Left kidney (tissue), 2 donors: ENCODE measurements around the gene RPS6KL1. TPM values are rescaled to one million over a fixed set of nuclear protein-coding genes. Genes with fewer than 3 reads are reported as not detected.

Source experiments
- DNase-seq: peaks from one replicate; pipeline ENCODE4 v3.0.0-alpha.2; 2013
- polyA plus RNA-seq: library from polyadenylated mRNA; unstranded; fragments of 120-200 nt; gene quantifications from one replicate; pipeline ENCODE4 v1.2.1, GENCODE V29; 2013; ENCODE audit not compliant: insufficient read length

The RPS6KL1 gene
- polyA plus RNA-seq, 1 donor = 0.91 TPM

DNA sequence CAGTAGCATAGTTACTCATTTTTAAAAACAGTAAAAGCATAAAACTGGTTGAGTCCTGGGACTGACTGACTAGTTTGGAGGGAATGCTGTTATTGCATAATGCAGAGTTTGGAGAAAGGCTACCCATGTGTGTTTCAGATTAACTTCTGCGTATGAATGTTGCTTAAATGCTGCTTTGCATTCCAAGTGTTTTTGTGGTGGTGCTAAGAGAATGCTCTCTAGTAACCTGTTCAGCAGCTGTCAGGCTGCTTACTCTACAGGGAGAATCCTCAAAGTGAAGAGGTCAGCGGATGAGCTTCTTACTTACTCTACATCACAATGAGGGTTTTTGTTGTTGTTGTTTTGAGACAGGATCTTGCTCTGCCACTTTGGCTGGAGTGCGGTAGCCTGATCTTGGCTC, 37.1 kb downstream of the RPS6KL1 start:
- DNase-seq = no peak

DNA sequence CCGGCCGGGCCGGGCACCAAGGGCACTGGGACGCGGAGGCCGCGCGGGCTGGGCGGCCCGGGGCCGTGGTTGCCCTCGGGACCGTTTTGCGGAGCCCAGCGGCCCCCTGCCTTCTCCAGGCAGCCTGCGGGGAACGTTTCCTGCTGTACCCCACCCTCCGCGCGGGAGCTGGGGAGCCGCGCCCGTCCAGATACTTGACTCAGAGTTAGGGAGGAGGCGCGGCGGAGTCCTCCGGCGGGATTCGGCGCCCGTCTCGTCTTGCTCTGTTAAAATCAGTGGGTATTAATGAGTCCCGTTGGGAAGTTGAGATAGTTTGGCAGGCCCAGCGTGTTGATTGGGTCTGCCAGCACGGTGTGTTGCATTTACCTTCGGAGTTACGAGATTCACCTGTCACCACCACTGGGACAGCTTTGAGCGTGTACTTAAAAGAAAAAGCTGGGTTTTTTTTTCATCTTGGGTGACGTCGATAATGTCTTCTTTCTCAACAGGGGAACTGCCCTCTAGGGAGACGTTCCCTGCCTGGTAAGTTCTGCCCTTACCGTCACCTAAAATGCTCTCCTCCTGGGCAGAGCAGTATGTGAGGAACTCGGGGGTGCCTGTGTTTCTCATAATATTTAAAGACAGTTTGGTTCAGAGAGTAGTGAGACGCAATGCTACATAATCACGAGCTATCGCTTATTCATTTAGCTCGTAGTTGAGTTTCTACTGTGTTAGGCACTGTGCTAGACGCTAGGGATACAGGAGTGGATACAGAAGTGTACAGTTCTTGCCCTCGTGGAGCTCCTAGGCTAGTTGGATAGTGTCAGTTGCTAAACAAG, 40.7 kb downstream of the RPS6KL1 start:
- DNase-seq = peak; percentile 29

DNA sequence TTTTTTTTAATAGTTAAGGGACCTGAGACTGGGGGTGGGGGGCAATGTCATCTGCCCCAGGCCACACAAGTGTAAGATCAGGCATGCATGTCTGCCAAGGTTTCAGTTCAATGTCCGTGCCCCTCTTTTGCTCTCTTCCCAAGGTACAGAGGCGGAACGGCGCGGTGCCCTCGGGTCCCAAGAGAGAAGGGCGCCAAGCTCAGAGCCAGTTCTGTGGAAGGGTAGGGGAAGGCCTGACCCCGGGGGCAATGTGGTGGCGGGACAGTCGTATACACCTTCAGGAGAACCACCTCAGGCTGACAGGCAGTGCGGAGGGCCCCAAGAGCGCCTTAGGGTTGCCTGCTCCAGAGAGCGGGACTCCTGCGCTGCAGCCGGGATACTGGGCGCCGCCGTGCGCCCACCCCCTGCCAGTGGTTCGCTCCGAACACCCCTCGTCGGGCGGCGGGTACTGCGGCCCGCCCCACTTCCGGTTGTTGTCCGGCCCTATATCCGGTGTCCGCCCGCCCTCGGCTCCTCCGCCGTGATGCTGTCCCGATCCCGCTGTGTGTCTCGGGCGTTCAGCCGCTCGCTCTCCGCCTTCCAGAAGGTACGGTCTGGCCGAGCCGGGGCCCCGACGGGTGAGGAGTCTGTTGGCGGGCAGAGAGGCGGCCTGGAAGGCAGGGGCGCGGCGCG, 41.5 kb downstream of the RPS6KL1 start, which contains the start of gene DLST:
TSS of gene DLST (plus strand) at position 486 of the 672 bp plus-strand sequence. CDS start at position 524, 38 bp downstream.
- DNase-seq = peak; percentile 80

DNA sequence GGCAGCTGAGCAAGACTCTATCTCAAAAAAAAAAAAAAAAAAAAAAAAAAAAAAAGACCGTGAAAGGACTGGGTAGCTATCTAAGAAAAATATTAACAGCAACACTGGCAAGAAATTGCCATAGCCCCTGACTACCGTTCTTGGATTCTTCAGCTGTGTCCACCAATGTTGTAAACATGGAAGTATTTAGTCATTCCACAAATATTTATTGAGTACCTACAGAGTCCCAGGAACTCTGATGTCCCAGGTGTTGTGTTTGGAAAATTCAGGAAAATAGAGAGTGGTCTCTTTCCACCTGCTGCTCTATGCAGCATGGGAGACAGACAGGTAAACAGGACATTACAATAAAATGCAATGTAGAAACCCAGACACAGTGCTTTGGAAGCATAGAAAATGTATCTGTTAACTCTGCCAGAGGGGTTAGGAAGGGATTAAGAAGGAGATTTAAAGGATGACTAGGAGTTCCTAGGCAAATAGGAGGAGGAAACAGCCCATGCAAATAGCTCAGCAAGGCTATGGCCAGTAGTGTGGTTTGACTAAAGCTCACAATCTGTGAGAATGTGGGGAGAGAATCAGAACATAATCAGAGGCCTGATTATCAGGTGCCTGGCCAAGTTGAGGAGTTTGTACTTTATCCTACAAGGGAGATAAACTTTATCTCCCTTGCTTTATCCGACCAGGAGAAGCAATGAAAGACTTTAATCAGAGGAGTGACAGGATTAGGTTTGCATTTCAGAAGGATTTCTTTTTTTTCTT, 43.5 kb downstream of the RPS6KL1 start:
- no peak for DNase-seq

DNA sequence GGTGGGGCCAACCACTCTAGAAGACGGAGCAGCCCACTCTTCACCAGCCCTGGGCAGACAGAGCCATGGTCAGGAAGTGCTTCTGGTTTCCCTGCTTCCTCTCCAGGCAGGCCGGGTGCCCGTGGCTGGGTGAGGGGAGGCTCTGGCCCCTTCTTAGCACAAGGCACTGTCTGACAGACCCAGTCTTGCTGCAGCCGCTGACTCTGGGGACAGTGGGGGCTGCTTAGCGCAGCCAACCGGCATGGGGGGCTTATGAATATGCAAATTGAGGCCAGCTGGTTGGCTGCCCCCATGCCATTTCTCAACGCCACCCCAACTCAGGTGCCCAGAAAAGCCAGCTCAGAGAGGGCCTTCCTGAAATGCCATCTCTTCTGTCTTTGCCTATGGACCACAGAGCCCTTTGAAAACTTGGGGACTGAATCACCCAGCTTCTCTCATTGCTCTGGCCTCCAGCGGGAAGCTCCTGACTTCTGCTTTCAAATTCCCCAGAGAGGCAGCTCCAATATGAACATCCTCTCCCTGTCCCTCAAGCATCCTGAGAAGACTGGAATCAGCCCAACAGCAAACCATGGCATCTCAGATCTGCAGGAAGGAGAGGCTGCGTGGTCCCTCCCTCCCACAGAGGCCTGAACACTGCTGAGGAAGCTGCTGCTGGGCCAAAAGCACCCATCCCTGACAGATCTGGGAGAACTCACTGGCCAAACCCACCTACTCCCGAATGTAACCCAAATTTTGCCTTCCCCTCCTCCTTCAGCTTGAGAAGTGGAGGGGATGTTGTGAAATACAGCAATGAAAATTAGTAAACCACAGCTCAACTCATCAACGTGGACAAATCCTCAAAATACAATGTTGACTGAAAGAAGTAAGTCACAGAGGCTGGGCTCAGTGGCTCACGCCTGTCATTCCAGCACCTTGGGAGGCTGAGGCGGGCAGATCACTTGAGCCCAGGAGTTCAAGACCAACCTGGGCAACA, 46.8 kb downstream of the RPS6KL1 start, which contains the start of gene PROX2:
TSS of gene PROX2 (minus strand) at position 205 of the 973 bp plus-strand sequence. CDS start 12,311 bp downstream, outside the sequence.
- DNase-seq = no peak

DNA sequence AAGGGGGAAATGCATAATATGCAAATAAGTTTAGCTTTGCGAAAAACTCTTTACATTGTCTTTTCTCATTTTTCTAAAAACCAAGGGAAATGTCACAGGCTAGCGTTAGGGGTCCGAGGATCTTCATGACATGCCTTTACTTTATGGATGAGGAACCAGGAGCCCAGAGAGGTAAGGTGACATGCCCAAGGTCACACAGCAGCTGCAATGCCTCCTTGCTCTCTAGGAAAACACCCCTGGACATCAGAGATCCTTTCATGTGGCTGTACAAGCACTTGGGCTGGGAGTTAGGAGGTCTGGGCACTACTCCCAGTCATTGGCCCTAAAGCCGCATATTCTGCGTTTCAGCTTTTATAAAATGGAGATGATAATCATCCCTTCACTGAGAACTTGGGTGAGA, 47.9 kb downstream of the RPS6KL1 start:
- no peak for DNase-seq

DNA sequence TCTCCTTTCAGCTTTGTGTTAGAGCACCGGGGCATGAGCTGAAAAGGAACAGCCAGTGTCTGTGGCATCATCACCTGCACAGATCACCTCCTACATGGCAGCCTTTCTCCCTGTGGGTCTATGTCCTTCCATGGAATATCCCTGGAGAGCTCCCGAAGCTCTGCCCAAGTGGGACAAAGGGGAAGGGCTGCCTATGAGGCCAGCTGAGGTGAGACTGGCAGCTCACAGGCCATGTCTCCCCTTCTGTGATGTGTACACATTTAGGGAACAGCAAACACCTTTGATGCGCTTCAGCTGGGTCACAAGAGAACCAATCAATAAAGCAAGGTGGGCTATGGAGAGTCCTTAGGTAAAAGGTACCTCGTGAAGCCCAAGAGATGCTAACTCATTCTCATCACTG, 51.2 kb downstream of the RPS6KL1 start:
- DNase-seq = no peak

DNA sequence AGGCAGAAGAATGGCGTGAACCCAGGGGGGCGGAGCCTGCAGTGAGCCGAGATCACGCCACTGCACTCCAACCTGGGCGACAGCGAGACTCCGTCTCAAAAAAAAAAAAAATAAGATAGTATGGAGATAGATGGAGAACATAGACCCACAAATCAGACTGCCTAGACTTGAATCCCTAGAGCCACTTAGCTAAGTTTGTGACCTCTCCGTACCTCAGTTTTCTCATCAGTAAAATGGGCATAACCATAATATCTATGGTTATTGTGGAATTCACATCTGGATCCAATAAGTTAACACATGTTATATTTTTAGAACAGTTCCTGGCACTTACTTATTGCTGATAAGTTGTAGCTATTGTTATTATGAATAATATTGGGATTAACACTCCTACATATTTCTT, 54.3 kb downstream of the RPS6KL1 start:
- DNase-seq = no peak

DNA sequence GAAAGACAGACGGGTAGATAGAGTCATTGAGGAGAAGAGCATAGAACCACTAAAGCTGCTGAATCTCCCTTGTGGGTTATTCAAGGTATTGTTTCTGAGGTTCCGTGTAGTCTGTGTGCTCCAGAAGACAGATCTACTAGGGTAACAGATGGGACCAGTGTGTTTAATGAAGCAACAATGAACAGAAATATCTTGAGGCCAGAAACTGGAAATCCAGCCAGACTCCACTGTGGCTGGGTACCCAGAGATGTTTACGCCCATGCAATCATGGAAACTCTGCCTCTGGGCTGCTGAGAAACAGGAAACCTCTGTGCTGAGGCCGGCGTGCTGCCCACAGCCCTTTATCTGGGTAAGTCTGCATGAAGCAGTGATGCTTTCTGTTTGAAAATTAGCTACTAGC, 55.4 kb downstream of the RPS6KL1 start:
- no peak for DNase-seq

DNA sequence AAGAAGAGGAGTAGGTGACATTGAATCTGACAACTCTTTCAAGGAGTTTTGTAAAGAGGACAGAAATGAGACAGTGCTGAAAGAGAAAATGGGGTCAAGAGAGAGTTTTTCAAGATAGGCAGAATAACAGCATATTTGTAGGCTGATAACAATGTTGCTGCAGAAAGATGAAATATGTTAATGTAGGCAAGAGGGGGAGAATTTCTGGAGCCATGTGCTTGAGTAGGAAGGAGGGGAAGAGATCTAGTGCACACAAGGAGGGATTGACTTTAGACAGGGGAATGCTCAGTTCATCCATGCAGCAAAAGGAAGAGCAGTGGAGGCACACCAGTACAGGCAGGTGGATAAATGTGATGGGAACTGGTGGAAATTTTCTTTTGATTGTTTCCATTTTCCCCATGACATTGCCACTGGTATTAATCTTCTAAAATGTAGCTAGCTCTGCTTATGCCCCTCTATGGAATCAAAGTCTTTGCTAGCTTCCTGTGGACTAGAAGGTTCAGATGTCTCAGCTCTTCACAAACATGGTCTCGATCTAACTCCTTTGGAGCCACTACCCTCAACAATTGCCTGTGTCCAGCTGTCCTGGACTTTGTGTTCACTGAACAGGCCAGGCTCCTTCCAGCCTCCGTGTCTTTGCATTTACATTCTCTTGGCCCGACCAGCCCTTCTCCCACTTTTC, 56.2 kb downstream of the RPS6KL1 start:
- no peak for DNase-seq

DNA sequence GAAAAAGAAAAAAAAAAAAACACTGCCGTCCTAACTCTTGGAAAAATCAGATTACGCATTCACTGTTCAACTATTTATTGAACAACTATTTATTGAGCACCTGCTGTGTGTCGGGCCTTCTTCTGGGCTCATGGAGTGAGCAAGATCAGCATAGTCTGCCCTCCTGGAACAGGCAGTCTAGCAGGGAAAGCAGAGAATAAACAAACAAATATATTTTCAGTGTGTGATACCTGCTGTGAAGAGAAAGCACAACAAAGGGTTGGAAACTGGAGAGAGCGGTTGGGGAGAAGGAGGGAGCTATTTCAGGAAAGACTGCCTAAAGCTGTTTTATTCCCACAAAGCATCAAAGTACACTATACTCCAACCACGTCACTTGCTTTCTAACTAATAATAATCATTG, 57.9 kb downstream of the RPS6KL1 start:
- no peak for DNase-seq

DNA sequence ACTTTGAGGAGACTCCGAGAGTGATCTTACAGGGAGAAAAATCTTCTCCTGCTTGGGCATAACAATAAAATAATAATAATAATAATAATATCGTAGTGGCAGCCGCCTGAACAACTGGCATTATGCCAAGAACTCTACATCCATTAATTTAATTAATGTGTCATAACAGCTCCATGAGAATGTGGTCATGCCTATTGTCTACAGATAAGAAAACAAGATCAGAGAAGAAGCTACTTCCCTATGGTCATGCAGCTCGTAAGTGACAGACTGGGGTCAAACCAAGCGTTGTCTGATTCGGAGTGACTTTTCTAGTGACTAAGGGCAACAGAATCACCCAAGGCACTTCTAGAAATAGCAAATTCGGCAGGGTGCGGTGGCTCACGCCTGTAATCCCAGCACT, 58.9 kb downstream of the RPS6KL1 start:
- no peak for DNase-seq

DNA sequence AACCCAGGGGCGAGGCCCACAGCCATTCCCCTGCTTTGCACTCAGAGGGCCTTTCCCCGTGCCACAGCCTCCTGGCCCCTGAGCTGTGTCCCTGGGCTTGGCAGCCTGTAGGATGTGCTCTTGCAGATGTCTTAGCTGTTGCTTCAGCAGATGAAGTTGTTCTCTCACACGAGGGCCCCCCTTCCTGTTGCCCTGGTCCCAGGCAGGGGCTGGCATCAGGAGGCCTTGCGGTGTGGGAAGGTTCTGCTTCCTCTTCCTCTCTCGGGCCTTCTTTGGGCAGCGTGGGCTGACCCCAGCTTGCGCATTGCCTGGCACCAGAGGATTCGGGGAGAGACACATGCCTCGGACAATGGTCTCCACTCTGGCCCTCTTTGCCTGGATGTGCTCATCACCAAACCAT, 59.8 kb downstream of the RPS6KL1 start:
- no peak for DNase-seq

DNA sequence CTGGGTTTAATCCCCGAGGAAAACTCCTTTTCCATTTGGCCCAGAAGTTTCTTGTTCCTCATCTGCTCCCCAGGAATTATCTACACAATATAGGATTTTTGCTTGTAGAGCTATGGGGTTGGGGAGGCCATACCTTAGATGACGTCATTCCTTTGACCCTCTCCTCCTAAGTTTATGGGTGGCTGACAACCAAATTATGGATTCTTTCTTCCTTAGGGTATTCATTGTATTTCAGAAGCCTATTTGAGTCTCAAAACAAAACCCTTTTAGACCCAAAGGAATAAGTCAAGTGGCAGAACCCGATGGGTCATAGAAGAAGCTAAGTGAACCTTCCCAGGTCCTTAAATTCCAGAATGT, 61.3 kb downstream of the RPS6KL1 start:
- no peak for DNase-seq

DNA sequence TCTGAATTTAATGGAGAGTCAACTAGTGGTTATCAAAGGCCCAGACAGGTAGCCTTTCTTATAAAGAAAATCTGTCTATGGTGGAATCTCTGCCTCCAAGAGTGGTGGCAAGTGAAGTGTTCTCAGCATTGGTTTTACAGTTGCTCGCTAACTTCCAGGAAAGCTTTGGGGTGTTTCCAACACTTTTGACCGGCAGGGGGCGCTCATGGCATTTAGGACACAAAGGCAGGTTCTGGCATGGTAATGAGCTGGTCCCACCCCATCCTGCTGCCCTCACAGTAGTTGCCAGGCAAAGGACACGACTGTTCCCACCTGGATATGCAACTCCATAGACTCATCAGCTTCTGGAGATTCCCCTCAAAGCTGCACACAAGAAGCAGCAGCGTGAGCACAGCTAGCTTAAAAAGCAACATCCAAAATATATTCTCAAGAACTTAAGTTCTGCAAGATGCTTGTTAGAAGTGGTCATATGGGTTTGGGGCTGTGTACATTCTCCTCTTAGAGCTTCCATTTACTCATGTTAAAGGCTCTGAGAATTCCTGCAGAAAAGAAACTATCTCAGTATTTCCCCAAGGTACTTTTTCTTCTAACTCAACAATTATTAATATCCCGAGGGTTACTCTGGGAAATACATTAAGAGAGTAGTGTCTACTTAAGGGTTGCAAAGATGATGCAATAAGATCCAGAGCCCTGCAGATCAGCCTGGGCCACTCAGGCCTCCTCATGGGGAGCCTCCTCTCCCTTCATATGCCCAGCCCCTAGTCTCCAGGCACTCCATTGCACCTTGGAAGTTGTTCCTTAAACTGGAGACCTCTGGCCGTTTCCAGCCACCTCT, 61.9 kb downstream of the RPS6KL1 start:
- peak; percentile 85 for DNase-seq

DNA sequence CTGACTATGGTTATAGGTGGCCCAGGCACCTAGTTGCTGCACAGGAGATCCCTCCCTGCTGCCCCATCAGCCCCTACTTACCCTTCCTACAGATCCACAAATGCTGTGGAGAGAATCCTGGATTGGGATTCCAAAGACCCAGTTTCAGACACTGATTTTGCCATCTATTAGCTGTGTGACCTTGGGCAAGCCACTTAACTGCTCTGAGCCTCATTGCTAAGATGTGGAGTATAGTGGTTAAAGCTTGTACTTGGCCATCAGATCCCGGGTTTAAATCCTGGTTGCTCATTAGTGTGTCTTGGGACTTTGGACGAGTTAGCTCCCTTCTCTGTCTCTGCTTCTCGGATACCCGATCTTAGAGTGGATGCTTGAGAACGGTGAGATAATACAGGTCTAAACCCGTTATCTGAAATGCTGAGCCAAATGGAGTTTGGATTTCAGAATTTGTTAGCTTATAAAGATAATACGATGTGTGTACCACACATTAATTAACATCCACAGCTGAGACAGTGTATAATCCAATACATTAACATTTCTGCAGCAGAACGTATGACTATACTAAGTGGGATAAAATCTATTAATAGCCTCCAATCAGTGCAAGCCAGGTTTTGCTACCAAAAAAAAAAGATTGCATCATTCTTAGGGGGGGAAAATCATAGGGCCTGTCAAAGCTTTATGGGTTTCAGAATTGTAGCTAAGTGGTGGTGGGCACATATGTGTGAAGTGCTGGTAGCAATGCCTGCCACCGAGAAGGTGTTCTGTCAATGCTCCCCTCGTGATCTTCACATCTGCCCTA, 63.1 kb downstream of the RPS6KL1 start:
- DNase-seq = no peak

DNA sequence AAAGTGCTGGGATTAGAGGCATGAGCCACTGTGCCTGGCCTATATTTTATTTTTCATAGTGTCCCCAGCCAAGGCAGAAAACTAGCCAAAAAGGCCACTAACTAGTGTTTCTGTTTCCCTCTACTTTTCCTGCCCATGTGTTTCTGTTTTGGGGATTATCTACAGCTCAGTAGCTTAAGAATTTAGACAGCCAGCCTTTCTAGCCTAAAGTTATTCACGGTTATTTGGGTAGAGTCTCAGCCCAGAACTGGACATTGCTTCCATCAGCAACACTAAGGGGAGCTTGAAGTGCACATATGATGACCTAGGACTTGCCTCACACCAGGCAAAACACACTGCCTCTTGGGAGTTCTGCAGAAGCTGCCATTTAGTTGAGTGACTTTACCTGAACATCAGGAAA, 65.0 kb downstream of the RPS6KL1 start:
- no peak for DNase-seq

DNA sequence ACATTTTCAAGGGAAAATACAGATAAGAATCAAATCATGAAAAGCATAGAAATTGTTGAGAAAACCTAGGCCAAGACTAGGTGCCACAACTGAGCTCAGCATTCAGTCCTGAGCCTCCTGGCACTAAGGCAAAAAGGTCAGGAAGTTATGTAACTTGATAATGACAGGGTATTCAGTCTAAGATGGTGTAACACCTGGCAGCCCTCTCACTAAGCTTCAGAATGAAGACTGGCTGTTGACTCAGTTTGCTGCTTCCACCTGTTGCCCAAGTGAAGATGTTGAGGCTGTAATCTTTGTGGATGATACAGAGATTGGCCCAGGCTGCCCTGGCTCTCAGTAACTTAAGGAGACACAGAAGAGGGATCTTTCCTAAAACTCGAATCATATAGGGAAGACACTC, 66.7 kb downstream of the RPS6KL1 start:
- no peak for DNase-seq

DNA sequence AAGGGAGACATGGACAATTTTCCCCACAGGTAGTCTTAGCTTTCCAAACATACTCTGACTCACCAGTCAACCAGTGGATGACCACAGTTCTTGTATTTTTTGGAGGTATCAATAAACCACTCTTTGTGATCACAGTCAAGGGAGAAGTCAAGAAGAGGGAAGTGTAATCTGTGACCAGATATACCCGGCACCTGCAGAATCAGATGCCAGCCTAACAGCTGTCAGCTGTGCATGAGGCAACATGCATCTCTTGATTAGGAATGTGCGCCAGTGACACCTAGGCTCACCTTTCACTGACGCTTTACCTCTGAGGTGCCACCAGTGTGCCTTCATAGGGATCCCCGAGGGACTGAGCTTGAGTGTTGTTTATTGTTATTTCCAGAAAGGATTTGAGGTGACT, 67.1 kb downstream of the RPS6KL1 start:
- DNase-seq = no peak
